Fibroblast of lung (primary cell): ENCODE data around the gene CDRT4. TPM values are rescaled to one million over a fixed set of nuclear protein-coding genes. Genes with fewer than 3 reads are reported as not detected.

Experiments
- DNase-seq, 2 donors: peaks; one replicate each; pipeline versions ENCODE4 v3.0.0 to v3.0.0-alpha.2; 2010; ENCODE audit warnings: low read depth in 2 of 2
- H2AFZ ChIP-seq: 2 replicates; pipeline ENCODE4 v1.5.1; 2012; ENCODE audit warnings: low read length, control low read depth, inconsistent platforms
- H3K27ac ChIP-seq: 2 replicates; pipeline ENCODE4 v1.5.1; 2011; ENCODE audit warnings: low read length, control low read depth; ENCODE audit not compliant: insufficient read depth
- H3K27me3 ChIP-seq: 2 replicates; pipeline ENCODE4 v1.5.1; 2011; ENCODE audit warnings: mild to moderate bottlenecking, low read length; ENCODE audit not compliant: control insufficient read depth, insufficient read depth
- H3K36me3 ChIP-seq: 2 replicates; pipeline ENCODE4 v1.5.1; 2011; ENCODE audit warnings: low read length; ENCODE audit not compliant: control insufficient read depth, insufficient read depth
- H3K4me1 ChIP-seq: 2 replicates; pipeline ENCODE4 v1.5.1; 2011; ENCODE audit warnings: low read length; ENCODE audit not compliant: control insufficient read depth, insufficient read depth; ENCODE audit errors: extremely low read depth
- H3K4me2 ChIP-seq: 2 replicates; pipeline ENCODE4 v1.5.1; 2011; ENCODE audit warnings: low read length, control low read depth; ENCODE audit not compliant: insufficient read depth; ENCODE audit errors: extremely low read depth
- H3K4me3 ChIP-seq, 4 experiments: fragments of 200-600 bp in 1 of 4; sonication (generic) in 1 of 4; replicated peaks in 1 of 4; 2 replicates each; pipeline ENCODE4 v1.5.1; 2011 to 2016; ENCODE audit warnings: low read length in 4 of 4, low read depth in 3 of 4, mild to moderate bottlenecking in 3 of 4, control low read depth in 2 of 4, inconsistent platforms in 1 of 4, mixed read lengths in 1 of 4; ENCODE audit not compliant: insufficient read depth in 1 of 4; ENCODE audit errors: control extremely low read depth in 1 of 4
- H3K79me2 ChIP-seq: 2 replicates; pipeline ENCODE4 v1.5.1; 2012; ENCODE audit warnings: mild to moderate bottlenecking, low read length, inconsistent platforms; ENCODE audit not compliant: control insufficient read depth, insufficient read depth
- H3K9ac ChIP-seq: 2 replicates; pipeline ENCODE4 v1.5.1; 2011; ENCODE audit warnings: mild to moderate bottlenecking, low read length, control low read depth; ENCODE audit not compliant: insufficient read depth
- H3K9me3 ChIP-seq: 2 replicates; pipeline ENCODE4 v1.5.1; 2012; ENCODE audit warnings: low read depth, low read length; ENCODE audit not compliant: control insufficient read depth, insufficient read depth
- H4K20me1 ChIP-seq: 2 replicates; pipeline ENCODE4 v1.5.1; 2011; ENCODE audit warnings: low read length; ENCODE audit not compliant: control insufficient read depth, insufficient read depth; ENCODE audit errors: extremely low read depth
- EZH2 ChIP-seq: IDR thresholded peaks from 2 replicates; pipeline ENCODE4 v1.5.1; 2012; ENCODE audit warnings: low read length, control low read depth, mild to moderate bottlenecking; ENCODE audit errors: missing control alignments
- polyA plus RNA-seq, 2 donors: library from polyadenylated mRNA; depleted of rRNA in 1 of 2; stranded (reverse) in 1 of 2; unstranded in 1 of 2; fragments of >200 nt; gene quantifications; 2 replicates each; pipeline ENCODE4 v1.2.1, GENCODE V29; 2011 to 2012; ENCODE audit warnings: missing spikeins in 1 of 2
- total RNA-seq: library from RNA; depleted of rRNA; stranded (reverse); fragments of >200 nt; gene quantifications from 2 replicates; pipeline ENCODE4 v1.2.1, GENCODE V29; 2014
- TF ChIP-seq, protein P1 (sequence below), 2 donors: IDR thresholded peaks in 1 of 2; conservative IDR thresholded peaks in 1 of 2; 1 replicate in 1 of 2; 2 replicates in 1 of 2; pipeline ENCODE4 v1.5.1; 2011 to 2012; ENCODE audit warnings: low read length in 2 of 2, control low read depth in 1 of 2, inconsistent platforms in 1 of 2, low read depth in 1 of 2, mild to moderate bottlenecking in 1 of 2

Gene CDRT4
- total and polyA plus RNA-seq, 2 donors (not counting 1 experiment from before 2014, with no cell fraction given), result 0.49 to 2.3 TPM

DNA sequence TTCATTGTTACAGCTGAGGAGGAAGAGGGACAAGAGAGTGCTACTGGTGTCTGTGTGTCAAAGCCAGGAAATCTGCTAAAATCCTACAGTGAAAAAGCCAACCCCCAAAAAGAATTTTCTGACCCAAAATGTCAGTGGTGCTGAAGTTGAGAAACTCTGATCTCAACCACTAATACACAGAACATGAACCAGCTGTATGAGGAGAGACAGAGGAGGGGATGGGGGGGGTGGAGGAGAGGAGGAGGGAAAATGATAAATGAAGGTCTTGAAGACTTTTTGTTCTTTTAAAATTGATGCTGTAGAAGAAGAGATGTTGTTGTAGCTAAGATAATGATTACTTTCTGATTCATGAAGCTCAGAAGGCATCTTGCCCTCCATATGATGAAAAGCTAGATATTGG, 27.4 kb upstream of the CDRT4 start:
- H2AFZ ChIP-seq, result no peak overlapping the region

DNA sequence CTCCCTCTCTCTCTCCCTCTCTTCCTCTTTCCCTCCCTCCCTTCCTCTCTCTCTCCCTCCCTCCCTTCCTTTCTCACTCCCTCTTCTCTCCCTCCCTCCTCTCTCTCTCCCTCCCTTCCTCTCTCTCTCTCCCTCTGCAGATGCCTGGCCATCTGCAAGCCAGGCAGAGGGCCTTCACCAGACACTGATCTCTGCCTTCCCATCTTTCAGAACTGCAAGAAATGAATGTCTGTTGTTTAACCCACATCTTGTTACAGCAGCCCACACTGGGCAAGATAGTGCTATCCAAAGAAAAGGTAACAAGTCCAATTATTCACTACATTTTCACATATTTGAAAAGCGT, 26.2 kb upstream of the CDRT4 start:
- Histone ChIP-seq H3K79me2 (no peaks in the 10 kb centered on the region), H3K27me3 (no peaks in the 10 kb centered on the region), H3K4me3 (no peak overlapping the region), H4K20me1 (no peaks in the 10 kb centered on the region), H2AFZ (no peak overlapping the region), H3K9ac (no peak overlapping the region), H3K36me3 (no peaks in the 10 kb centered on the region), H3K27ac (no peak overlapping the region), H3K9me3 (no peaks in the 10 kb centered on the region), H3K4me2 (no peak overlapping the region), H3K4me1 (peaks cover 5% of the 10 kb centered on the region)
- no peak for DNase-seq
- TF ChIP-seq, protein P1, sequence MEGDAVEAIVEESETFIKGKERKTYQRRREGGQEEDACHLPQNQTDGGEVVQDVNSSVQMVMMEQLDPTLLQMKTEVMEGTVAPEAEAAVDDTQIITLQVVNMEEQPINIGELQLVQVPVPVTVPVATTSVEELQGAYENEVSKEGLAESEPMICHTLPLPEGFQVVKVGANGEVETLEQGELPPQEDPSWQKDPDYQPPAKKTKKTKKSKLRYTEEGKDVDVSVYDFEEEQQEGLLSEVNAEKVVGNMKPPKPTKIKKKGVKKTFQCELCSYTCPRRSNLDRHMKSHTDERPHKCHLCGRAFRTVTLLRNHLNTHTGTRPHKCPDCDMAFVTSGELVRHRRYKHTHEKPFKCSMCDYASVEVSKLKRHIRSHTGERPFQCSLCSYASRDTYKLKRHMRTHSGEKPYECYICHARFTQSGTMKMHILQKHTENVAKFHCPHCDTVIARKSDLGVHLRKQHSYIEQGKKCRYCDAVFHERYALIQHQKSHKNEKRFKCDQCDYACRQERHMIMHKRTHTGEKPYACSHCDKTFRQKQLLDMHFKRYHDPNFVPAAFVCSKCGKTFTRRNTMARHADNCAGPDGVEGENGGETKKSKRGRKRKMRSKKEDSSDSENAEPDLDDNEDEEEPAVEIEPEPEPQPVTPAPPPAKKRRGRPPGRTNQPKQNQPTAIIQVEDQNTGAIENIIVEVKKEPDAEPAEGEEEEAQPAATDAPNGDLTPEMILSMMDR (conservative IDR thresholded peaks at IDR 0.05 in 1 of 2, IDR thresholded peaks at IDR 0.05 in 1 of 2; ENCODE audit: low read depth in 1 of 2, low read length in 2 of 2), result no peak
- TF ChIP-seq EZH2, result no peak

More for the DNA sequence above, 27.4 kb upstream of the CDRT4 start:
- H3K4me3 ChIP-seq, result no peak overlapping the region
- H4K20me1 ChIP-seq, result no peaks in the 10 kb centered on the region
- no peaks in the 10 kb centered on the region for H3K36me3 ChIP-seq
- H3K9me3 ChIP-seq, result no peaks in the 10 kb centered on the region
- H3K4me1 ChIP-seq, result peaks cover 5% of the 10 kb centered on the region
- TF ChIP-seq EZH2, result no peak
- TF ChIP-seq, protein P1 (conservative IDR thresholded peaks at IDR 0.05 in 1 of 2, IDR thresholded peaks at IDR 0.05 in 1 of 2; ENCODE audit: low read depth in 1 of 2, low read length in 2 of 2), result no peak
- DNase-seq, result no peak
- no peak overlapping the region for H3K9ac ChIP-seq
- no peaks in the 10 kb centered on the region for H3K79me2 ChIP-seq
- H3K27ac ChIP-seq, result no peak overlapping the region
- H3K4me2 ChIP-seq, result no peak overlapping the region
- H3K27me3 ChIP-seq, result no peaks in the 10 kb centered on the region

DNA sequence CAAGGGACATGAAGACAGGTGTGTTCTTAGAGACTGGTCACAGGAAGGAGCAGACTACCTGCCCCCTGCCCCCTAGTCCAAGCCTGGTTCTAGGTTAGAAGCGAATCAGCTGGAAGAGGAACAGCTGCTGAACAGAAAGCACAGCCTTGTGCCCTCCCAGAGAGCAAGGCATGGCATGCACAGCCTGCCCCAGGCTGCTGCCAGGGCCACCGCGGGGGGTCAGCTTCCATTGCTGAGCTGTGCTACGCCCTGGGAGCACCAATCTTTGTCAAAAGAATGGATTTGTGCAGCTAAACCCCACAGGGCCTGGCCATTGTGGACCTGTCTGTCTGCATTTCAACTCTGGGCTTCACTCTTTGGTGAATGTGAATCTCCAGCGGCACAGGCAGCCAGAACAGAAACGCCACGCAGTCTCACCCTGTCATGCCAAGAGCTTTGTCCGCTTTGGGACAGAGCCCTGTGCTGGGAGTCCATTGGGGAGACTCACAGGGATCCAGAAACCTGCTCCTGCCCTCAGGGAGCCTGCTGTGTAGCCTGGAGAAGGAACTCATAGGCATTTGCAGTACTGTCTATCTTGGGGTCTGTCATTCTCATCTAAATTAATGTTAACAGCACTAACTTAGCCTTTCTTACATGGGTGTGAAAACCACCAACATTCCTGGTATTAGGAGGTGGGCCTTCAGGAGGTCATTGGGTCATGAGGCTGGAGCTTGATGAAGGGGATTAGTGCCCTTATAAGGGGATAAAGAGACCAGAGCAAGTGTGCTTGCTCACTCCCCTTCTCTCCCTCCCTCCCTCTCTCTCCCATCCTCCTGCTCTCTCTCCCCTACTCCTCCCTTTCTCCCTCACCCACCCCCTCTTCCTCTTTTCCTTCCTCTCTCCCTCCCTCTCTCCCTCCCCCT, 25.6 kb upstream of the CDRT4 start:
- no peak overlapping the region for H3K9ac ChIP-seq
- H3K27ac ChIP-seq, result no peak overlapping the region
- H3K9me3 ChIP-seq, result no peaks in the 10 kb centered on the region
- H3K4me1 ChIP-seq, result peaks cover 5% of the 10 kb centered on the region
- H3K4me3 ChIP-seq, result no peak overlapping the region
- H3K36me3 ChIP-seq, result no peaks in the 10 kb centered on the region
- DNase-seq, result no peak
- no peaks in the 10 kb centered on the region for H3K79me2 ChIP-seq
- no peak overlapping the region for H3K4me2 ChIP-seq
- H4K20me1 ChIP-seq, result no peaks in the 10 kb centered on the region
- H3K27me3 ChIP-seq, result no peaks in the 10 kb centered on the region
- no peak overlapping the region for H2AFZ ChIP-seq
- TF ChIP-seq, protein P1 (conservative IDR thresholded peaks at IDR 0.05 in 1 of 2, IDR thresholded peaks at IDR 0.05 in 1 of 2; ENCODE audit: low read depth in 1 of 2, low read length in 2 of 2), result no peak
- no peak for TF ChIP-seq EZH2
